BJ (cell line): ENCODE data around the gene SCYGR8. TPM values are rescaled to one million over a fixed set of nuclear protein-coding genes. Genes with fewer than 3 reads are reported as not detected.

Experiments used
- CTCF ChIA-PET: fragments of 350-600 bp; formaldehyde crosslinking; extraction: SDS; loops from one replicate; lab custom pipeline; 2021; ENCODE audit warnings: antibody characterized with exemption, inconsistent platforms; lab: Yijun Ruan, JAX
- POLR2A ChIA-PET: fragments of 300-600 bp; sonication (Branson Sonifier 250); formaldehyde crosslinking; extraction: SDS; loops from one replicate; lab custom pipeline; 2021; ENCODE audit warnings: antibody characterized with exemption; lab: Charles Lee
- DNase-seq: peaks from one replicate; pipeline ENCODE4 v3.0.0-alpha.2; 2011; ENCODE audit warnings: low read depth
- H3K27me3 ChIP-seq: 2 replicates; pipeline ENCODE4 v1.6.0; 2011; ENCODE audit warnings: low read length; ENCODE audit not compliant: control insufficient read depth, insufficient read depth
- H3K36me3 ChIP-seq: 2 replicates; pipeline ENCODE4 v1.5.1; 2011; ENCODE audit warnings: low read length; ENCODE audit not compliant: control insufficient read depth, insufficient read depth
- H3K4me3 ChIP-seq: 2 replicates; pipeline ENCODE4 v1.5.1; 2011; ENCODE audit warnings: low read depth, mild to moderate bottlenecking, control low read depth, low read length
- polyA minus RNA-seq: library from RNA; depleted of rRNA, polyadenylated mRNA; stranded (reverse); fragments of >200 nt; gene quantifications from 2 replicates; pipeline ENCODE4 v1.2.3, GENCODE V29; 2011; rRNA and poly(A)+ RNA removed
- polyA plus RNA-seq: library from polyadenylated mRNA; depleted of rRNA; stranded (reverse); fragments of >200 nt; gene quantifications from 2 replicates; pipeline ENCODE4 v1.2.3, GENCODE V29; 2011; rRNA removed
- TF ChIP-seq, protein P1 (sequence below): IDR thresholded peaks from 2 replicates; pipeline ENCODE4 v1.5.1; 2011; ENCODE audit warnings: low read depth, mild to moderate bottlenecking, control low read depth, inconsistent platforms, low read length, moderate library complexity; ENCODE audit not compliant: insufficient read depth

Gene SCYGR8, protein sequence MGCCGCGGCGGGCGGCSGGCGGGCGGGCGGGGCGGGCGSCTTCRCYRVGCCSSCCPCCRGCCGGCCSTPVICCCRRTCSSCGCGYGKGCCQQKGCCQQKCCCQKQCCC
- polyA plus RNA-seq = not detected in 2 replicates
- not detected in 2 replicates for polyA minus RNA-seq

DNA sequence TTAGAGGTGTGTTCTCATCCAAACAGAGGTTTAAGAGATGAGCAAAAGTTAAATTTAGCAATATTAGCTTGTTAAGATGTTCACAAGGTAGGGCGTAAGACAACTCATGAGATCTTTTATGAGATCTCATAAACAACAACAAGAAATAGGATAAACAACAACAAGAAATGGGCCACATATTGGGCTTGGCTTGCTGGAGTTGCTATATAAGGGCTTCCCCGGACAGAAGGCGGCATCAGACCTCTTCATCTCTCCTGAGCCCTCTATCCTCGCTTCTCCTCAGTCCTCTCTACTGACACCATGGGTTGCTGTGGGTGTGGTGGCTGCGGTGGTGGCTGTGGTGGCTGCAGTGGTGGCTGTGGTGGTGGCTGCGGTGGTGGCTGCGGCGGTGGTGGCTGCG lies at the start of gene SCYGR8:
Gene SCYGR8, plus strand, starts transcription at position 301 of the 400 bp plus-strand sequence. Its CDS starts 0 bp downstream, at position 301.
- ChIA-PET CTCF (no interaction called here), POLR2A (no interaction called here)
- TF ChIP-seq, protein P1, sequence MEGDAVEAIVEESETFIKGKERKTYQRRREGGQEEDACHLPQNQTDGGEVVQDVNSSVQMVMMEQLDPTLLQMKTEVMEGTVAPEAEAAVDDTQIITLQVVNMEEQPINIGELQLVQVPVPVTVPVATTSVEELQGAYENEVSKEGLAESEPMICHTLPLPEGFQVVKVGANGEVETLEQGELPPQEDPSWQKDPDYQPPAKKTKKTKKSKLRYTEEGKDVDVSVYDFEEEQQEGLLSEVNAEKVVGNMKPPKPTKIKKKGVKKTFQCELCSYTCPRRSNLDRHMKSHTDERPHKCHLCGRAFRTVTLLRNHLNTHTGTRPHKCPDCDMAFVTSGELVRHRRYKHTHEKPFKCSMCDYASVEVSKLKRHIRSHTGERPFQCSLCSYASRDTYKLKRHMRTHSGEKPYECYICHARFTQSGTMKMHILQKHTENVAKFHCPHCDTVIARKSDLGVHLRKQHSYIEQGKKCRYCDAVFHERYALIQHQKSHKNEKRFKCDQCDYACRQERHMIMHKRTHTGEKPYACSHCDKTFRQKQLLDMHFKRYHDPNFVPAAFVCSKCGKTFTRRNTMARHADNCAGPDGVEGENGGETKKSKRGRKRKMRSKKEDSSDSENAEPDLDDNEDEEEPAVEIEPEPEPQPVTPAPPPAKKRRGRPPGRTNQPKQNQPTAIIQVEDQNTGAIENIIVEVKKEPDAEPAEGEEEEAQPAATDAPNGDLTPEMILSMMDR = no peak
- Histone ChIP-seq H3K27me3 (no peaks in the 10 kb centered on the region), H3K4me3 (no peak within 1 kb of the TSS), H3K36me3 (no peaks in the 10 kb centered on the region)
- DNase-seq = no peak

DNA sequence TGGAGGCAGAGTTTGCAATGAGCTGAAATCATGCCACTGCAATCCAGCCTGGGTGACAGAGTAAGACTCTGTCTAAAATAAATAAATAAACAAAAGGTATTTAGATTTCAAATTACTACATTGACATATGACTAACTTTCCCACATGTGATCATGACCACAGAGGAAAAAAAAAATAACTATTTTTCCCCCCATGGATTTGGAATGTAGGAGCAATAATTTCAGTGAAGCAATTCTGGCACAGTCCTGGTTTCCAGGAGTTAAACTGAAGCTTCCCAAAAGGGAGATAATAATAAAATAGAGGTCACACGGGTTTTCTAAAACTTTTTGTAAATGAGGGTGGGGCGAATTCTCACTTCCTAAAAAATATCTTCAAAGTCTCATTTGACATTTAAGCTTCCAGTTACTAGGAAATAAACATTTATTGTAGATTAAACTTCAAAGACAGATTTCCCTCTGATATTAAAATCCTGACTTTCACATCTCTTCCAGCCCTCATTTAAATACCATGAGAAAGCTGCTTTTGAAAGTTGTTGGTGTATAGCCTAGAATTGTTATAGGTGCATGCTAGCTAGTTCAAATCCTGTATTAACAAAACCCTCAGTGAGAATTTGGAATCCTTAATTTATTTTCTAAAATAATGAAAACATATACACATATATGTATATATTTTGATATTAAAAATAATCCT lies 48.6 kb upstream of the SCYGR8 start:
- no peaks in the 10 kb centered on the region for H3K36me3 ChIP-seq
- CTCF ChIA-PET = no interaction called here
- H3K4me3 ChIP-seq = no peak overlapping the region
- TF ChIP-seq, protein P1 = no peak
- H3K27me3 ChIP-seq = no peaks in the 10 kb centered on the region
- POLR2A ChIA-PET = no interaction called here
- DNase-seq = no peak

DNA sequence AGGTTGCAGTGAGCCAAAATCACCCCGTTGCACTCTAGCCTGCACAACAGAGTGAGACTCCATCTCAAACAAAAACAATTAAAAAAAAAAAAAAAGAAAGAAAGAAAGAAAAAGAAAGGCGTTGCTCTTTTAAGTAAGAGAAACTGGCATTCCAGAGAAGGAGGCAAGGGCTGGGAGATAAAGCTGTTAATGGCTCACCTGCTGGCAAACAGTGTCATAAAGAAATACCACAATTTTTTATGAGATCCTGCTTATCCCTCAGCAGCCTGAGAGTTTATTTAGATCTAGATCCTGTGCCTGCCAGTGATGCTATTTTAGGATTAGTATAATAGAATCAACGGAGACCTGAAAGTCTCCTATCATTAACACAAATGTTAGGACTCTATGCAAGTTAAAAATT lies 44.1 kb upstream of the SCYGR8 start:
- ChIA-PET POLR2A (interaction anchor here (0.6 kb wide), 1 partner anchor 88 kb away, joined by 3 read pairs; no protein-coding TSS in a partner anchor), CTCF (no interaction called here)

DNA sequence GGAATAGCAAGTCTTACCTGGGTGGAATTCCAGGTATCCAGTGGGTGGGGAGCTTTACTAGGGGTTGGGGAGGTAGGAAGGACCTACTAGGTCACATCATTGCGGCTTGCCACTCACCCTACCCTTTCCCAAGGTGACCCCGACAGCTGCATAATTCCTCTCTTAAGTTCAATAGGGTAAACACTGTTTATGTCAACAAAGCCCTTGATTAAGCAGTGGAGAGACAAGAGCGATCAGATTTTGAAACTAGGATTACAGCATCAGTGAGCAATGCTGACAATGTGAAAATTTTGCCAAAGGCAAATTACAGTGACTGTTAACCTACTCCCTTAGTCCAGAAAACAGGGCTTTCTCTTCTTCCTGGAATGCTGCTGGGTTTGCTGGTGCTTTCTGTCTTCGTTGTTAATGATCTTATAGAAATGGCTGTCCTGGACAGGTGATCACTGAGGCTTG lies 42.4 kb upstream of the SCYGR8 start:
- Histone ChIP-seq H3K36me3 (no peaks in the 10 kb centered on the region), H3K27me3 (no peaks in the 10 kb centered on the region), H3K4me3 (no peak overlapping the region)
- TF ChIP-seq, protein P1 = no peak
- CTCF ChIA-PET = interaction anchor here (1.0 to 1.1 kb wide), 2 partner anchors 13 to 21 kb away, joined by 3 read pairs; no protein-coding TSS in a partner anchor
- DNase-seq = no peak
- POLR2A ChIA-PET = no interaction called here

More for the DNA sequence above, 44.1 kb upstream of the SCYGR8 start:
- no peaks in the 10 kb centered on the region for H3K27me3 ChIP-seq
- H3K4me3 ChIP-seq = no peak overlapping the region
- TF ChIP-seq, protein P1 = no peak
- no peaks in the 10 kb centered on the region for H3K36me3 ChIP-seq
- DNase-seq = no peak

DNA sequence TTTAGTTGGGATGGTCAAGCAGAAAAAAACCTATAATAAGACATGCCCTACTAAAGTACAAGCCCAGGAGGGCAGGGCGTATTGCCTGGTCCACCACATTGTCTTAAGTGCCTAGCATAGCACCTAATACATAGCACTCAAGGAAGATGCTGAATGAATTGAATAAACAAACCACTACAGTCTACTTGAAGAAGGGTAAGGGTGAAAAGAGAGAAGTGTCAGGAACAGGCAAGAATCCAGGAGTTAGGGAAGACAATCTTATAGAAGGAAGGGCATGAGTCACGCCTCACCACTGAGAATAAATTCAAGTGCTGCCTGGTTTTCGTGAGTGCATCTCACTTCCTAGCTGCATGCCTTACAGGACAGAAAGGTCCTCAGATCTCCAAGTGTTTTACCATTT lies 41.7 kb upstream of the SCYGR8 start:
- ChIA-PET POLR2A (no interaction called here), CTCF (no interaction called here)
- no peaks in the 10 kb centered on the region for H3K27me3 ChIP-seq
- H3K4me3 ChIP-seq = no peak overlapping the region
- DNase-seq = no peak
- H3K36me3 ChIP-seq = no peaks in the 10 kb centered on the region
- TF ChIP-seq, protein P1 = no peak
